OCI-LY1 (cell line): ENCODE data around the gene POLR1A.

Experiments
- H2AFZ ChIP-seq: fragments of 200-600 bp; sonication (generic), shearing (Covaris generic); 2 replicates; pipeline ENCODE4 v1.6.0; 2014; ENCODE audit warnings: antibody characterized with exemption, mild to moderate bottlenecking, low read length
- H3F3A ChIP-seq: fragments of 200-600 bp; sonication (generic), shearing (Covaris generic); 2 replicates; pipeline ENCODE4 v1.6.0; 2014; ENCODE audit warnings: mild to moderate bottlenecking, antibody characterized with exemption, low read length, moderate library complexity; ENCODE audit not compliant: insufficient read depth
- H3K27ac ChIP-seq: fragments of 200-600 bp; sonication (generic); 2 replicates; pipeline ENCODE4 v1.5.1; 2014; ENCODE audit warnings: low read length, mixed run types, mild to moderate bottlenecking, low read depth; ENCODE audit not compliant: poor library complexity, severe bottlenecking
- H3K27me3 ChIP-seq: fragments of 200-600 bp; sonication (generic); 2 replicates; pipeline ENCODE4 v1.6.0; 2014; ENCODE audit warnings: antibody characterized with exemption, mild to moderate bottlenecking, low read length, moderate library complexity; ENCODE audit not compliant: insufficient read depth
- H3K36me3 ChIP-seq: fragments of 200-600 bp; sonication (generic); 2 replicates; pipeline ENCODE4 v1.6.1; 2014; ENCODE audit warnings: mild to moderate bottlenecking, antibody characterized with exemption, low read length, moderate library complexity, mixed read lengths; ENCODE audit not compliant: insufficient read depth
- H3K4me1 ChIP-seq: fragments of 200-600 bp; sonication (generic); 2 replicates; pipeline ENCODE4 v1.5.1; 2014; ENCODE audit warnings: mild to moderate bottlenecking, low read length, moderate library complexity; ENCODE audit not compliant: insufficient read depth, severe bottlenecking
- H3K4me2 ChIP-seq: fragments of 200-600 bp; sonication (generic), shearing (Covaris generic); 2 replicates; pipeline ENCODE4 v1.6.1; 2014; ENCODE audit warnings: low read length
- H3K4me3 ChIP-seq: fragments of 200-600 bp; sonication (generic); 2 replicates; pipeline ENCODE4 v1.5.1; 2014; ENCODE audit warnings: low read length, low read depth, mild to moderate bottlenecking, mixed read lengths; ENCODE audit not compliant: poor library complexity, severe bottlenecking
- H3K79me2 ChIP-seq: fragments of 200-600 bp; shearing (Covaris generic); 2 replicates; pipeline ENCODE4 v1.6.1; 2016; ENCODE audit warnings: mixed run types, low read length, mixed read lengths; ENCODE audit not compliant: insufficient read depth
- H3K9ac ChIP-seq: fragments of 200-600 bp; sonication (generic), shearing (Covaris generic); 2 replicates; pipeline ENCODE4 v1.6.1; 2014; ENCODE audit warnings: mild to moderate bottlenecking, low read length, mixed read lengths
- H3K9me2 ChIP-seq: fragments of 200-600 bp; sonication (generic), shearing (Covaris generic); 2 replicates; pipeline ENCODE4 v1.6.1; 2014; ENCODE audit warnings: low read depth, mild to moderate bottlenecking, low read length, mixed read lengths
- H3K9me3 ChIP-seq: fragments of 200-600 bp; shearing (Covaris generic); 2 replicates; pipeline ENCODE4 v1.6.1; 2014; ENCODE audit warnings: low read length, mixed read lengths
- H4K20me1 ChIP-seq: fragments of 200-600 bp; sonication (generic), shearing (Covaris generic); 2 replicates; pipeline ENCODE4 v1.6.0; 2016; ENCODE audit warnings: mild to moderate bottlenecking, low read length; ENCODE audit not compliant: insufficient read depth
- CTCF ChIP-seq: fragments of 200-600 bp; sonication (generic), shearing (Covaris generic); IDR thresholded peaks from 2 replicates; pipeline ENCODE4 v1.5.1; 2017; ENCODE audit warnings: mild to moderate bottlenecking, antibody characterized with exemption, low read length, moderate library complexity, mixed read lengths
- EZH2 ChIP-seq: fragments of 200-600 bp; sonication (generic), shearing (Covaris generic); IDR thresholded peaks from 2 replicates; pipeline ENCODE4 v1.8.0; 2017; ENCODE audit warnings: borderline replicate concordance, mixed run types, mild to moderate bottlenecking, antibody characterized with exemption, low read length, moderate library complexity, mixed read lengths

The POLR1A gene

GRCh38 chr2:86097913-86098312 lies 7.8 kb downstream of the POLR1A start:
- Histone ChIP-seq H3K4me2 (no peak overlapping the region), H4K20me1 (no peaks in the 10 kb centered on the region; the same call in 1 of the 2 replicates), H3K27me3 (no peaks in the 10 kb centered on the region), H3K4me3 (no peak overlapping the region), H3K9me3 (no peaks in the 10 kb centered on the region), H3K4me1 (no peaks in the 10 kb centered on the region), H3K27ac (no peak overlapping the region), H3K9ac (no peak overlapping the region), H3K79me2 (peaks cover 26% of the 10 kb centered on the region), H3K9me2 (no peaks in the 10 kb centered on the region), H3K36me3 (peaks cover 93% of the 10 kb centered on the region), H3F3A (no peaks in the 10 kb centered on the region), H2AFZ (no peak overlapping the region)
- TF ChIP-seq EZH2 = no peak
- TF ChIP-seq CTCF = no peak

- H3K4me2 ChIP-seq = no peak overlapping the region
- no peaks in the 10 kb centered on the region for H3K9me2 ChIP-seq
- no peak overlapping the region for H2AFZ ChIP-seq
- no peaks in the 10 kb centered on the region for H3K27me3 ChIP-seq
- no peaks in the 10 kb centered on the region for H3K9me3 ChIP-seq
- H3K79me2 ChIP-seq = peaks cover 20% of the 10 kb centered on the region
- H3K4me1 ChIP-seq = no peaks in the 10 kb centered on the region
- no peak overlapping the region for H3K27ac ChIP-seq
- H4K20me1 ChIP-seq = no peaks in the 10 kb centered on the region; the same call in 1 of the 2 replicates
- H3F3A ChIP-seq = no peaks in the 10 kb centered on the region
- H3K9ac ChIP-seq = no peak overlapping the region
- TF ChIP-seq EZH2 (no peak), CTCF (no peak)
- H3K36me3 ChIP-seq = peaks cover 92% of the 10 kb centered on the region
- no peak overlapping the region for H3K4me3 ChIP-seq
Measured at GRCh38 chr2:86097114-86097896, 8.4 kb downstream of the POLR1A start.

- TF ChIP-seq EZH2 = no peak
- no peak for TF ChIP-seq CTCF
- no peak overlapping the region for H3K9ac ChIP-seq
Measured at GRCh38 chr2:86094229-86094628, 11.5 kb downstream of the POLR1A start.

More at GRCh38 chr2:86094229-86094628, 11.5 kb downstream of the POLR1A start:
- H2AFZ ChIP-seq = no peak overlapping the region
- H3K9me2 ChIP-seq = no peaks in the 10 kb centered on the region
- H3K4me2 ChIP-seq = no peak overlapping the region
- H3K79me2 ChIP-seq = no peaks in the 10 kb centered on the region; the same call in 1 of the 2 replicates
- H3K4me1 ChIP-seq = no peaks in the 10 kb centered on the region
- no peaks in the 10 kb centered on the region; the same call in 1 of the 2 replicates for H4K20me1 ChIP-seq
- H3K4me3 ChIP-seq = no peak overlapping the region
- no peaks in the 10 kb centered on the region for H3F3A ChIP-seq
- peaks cover 82% of the 10 kb centered on the region for H3K36me3 ChIP-seq
- H3K27me3 ChIP-seq = no peaks in the 10 kb centered on the region
- H3K9me3 ChIP-seq = no peaks in the 10 kb centered on the region
- H3K27ac ChIP-seq = no peak overlapping the region
